Measurements from ENCODE around the gene AMIGO3. TPM values are rescaled to one million over a fixed set of nuclear protein-coding genes. Genes with fewer than 3 reads are reported as not detected.
"Not testable (repeated sequence)": the region's sequence is repeated elsewhere in the genome, so short reads cannot be mapped to it uniquely, and the experiment has no call there.

Gene AMIGO3
- total RNA-seq, 2 donors from 2014 or later = 1.4 to 3.0 TPM

DNA sequence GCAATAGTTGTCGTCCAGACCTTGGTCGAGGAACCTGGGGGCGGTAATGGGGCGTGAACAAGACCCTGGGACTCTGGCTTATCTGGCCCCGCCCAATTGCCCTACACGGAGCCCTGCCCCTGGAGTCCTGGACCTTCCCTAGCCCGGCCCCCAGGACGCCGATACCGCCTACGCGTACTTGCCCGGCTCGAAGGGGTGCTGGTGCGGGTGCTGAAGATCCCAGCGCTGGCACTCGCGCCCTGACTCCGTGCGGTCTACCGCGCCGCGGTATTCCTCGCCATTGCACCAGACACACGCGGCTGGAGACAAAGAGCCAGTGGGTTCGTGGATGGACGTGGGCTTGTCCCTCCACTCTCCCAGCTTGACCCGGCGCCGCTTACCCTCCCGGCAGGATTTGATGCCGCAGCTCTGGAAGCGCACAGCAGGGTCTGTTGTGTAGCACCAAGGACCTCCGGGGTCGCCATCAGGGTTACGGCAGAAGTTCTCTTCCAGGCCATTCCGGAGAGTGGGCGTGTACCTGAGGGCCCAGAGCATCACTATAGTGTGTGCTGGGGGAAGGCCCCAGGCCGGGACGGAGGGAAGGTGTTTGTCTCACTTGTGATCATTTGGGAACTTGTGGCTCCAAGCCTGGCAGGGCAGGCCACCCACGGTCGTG lies 32.6 kb downstream of the AMIGO3 start:
- H3K27me3 ChIP-seq (ENCODE audit: control insufficient read depth, insufficient read depth, low read length, poor library complexity, severe bottlenecking); H3K27ac ChIP-seq (ENCODE audit: low read depth, low read length); H3K9me3 Mint-ChIP-seq; H3K4me1 ChIP-seq (ENCODE audit: control insufficient read depth, insufficient read depth, low read length); H3K9me3 ChIP-seq (ENCODE audit: control insufficient read depth, low read length); H3K27me3 Mint-ChIP-seq (ENCODE audit: insufficient read depth): not testable (repeated sequence)
- Histone ChIP-seq H3K9ac (ENCODE audit: extremely low read depth, low read length, poor library complexity, severe bottlenecking) (peak overlapping the region; percentile 11), H3K4me3 (ENCODE audit: low read length) (peak overlapping the region; percentile 69), H3K36me3 (ENCODE audit: control insufficient read depth, insufficient read depth, low read length) (peaks cover 19% of the 10 kb centered on the region)
- Mint-ChIP-seq H3K4me1 (peaks cover 18% of the 10 kb centered on the region), H3K27ac (peak overlapping the region; percentile 89), H3K36me3 (ENCODE audit: low read depth) (peaks cover 22% of the 10 kb centered on the region), H3K4me3 (peak overlapping the region; percentile 65)
- peak; percentile 96 for DNase-seq
- WGBS, 2 experiments (ENCODE audit: insufficient coverage in 1 of 2, insufficient read length in 1 of 2) = 3 to 12% methylated on average over 22 to 44 of the region's 44 CpGs

DNA sequence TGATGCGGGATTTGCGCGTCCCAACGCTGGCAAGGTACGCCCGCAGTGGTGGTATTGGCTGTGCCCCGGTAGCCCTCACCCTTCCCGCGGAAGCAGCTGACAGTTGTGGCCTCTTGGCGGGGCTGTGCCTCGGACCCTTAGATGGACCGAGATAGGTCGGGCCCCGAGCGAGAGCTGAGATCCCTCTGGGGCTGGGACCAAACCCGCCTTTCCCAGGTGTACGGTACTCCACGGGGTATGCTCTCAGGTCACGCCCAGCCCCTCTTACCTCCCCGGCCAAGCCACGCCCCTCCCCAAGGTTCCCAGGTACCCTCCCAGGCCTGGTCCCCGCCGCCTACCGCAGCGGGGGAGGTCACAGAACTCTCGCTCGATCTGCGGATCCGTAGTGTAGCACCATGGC lies 33.1 kb downstream of the AMIGO3 start:
- peak overlapping the region; percentile 91 for H3K27ac Mint-ChIP-seq
- H3K36me3 ChIP-seq (ENCODE audit: control insufficient read depth, insufficient read depth, low read length) = peaks cover 25% of the 10 kb centered on the region
- H3K4me3 ChIP-seq (ENCODE audit: low read length) = peak overlapping the region; percentile 69
- H3K27me3 Mint-ChIP-seq (ENCODE audit: insufficient read depth); H3K27ac ChIP-seq (ENCODE audit: low read depth, low read length); H3K9ac ChIP-seq (ENCODE audit: extremely low read depth, low read length, poor library complexity, severe bottlenecking); H3K27me3 ChIP-seq (ENCODE audit: control insufficient read depth, insufficient read depth, low read length, poor library complexity, severe bottlenecking); H3K4me1 ChIP-seq (ENCODE audit: control insufficient read depth, insufficient read depth, low read length); H3K9me3 ChIP-seq (ENCODE audit: control insufficient read depth, low read length); H3K9me3 Mint-ChIP-seq: not testable (repeated sequence)
- peaks cover 22% of the 10 kb centered on the region for H3K36me3 Mint-ChIP-seq (ENCODE audit: low read depth)
- H3K4me3 Mint-ChIP-seq = peak overlapping the region; percentile 65
- WGBS, 2 experiments (ENCODE audit: insufficient coverage in 1 of 2, insufficient read length in 1 of 2) = 0 to 3% methylated on average over 6 to 19 of the region's 29 CpGs
- peaks cover 18% of the 10 kb centered on the region for H3K4me1 Mint-ChIP-seq
- peak; percentile 96 for DNase-seq
- TF ChIP-seq, protein P1, sequence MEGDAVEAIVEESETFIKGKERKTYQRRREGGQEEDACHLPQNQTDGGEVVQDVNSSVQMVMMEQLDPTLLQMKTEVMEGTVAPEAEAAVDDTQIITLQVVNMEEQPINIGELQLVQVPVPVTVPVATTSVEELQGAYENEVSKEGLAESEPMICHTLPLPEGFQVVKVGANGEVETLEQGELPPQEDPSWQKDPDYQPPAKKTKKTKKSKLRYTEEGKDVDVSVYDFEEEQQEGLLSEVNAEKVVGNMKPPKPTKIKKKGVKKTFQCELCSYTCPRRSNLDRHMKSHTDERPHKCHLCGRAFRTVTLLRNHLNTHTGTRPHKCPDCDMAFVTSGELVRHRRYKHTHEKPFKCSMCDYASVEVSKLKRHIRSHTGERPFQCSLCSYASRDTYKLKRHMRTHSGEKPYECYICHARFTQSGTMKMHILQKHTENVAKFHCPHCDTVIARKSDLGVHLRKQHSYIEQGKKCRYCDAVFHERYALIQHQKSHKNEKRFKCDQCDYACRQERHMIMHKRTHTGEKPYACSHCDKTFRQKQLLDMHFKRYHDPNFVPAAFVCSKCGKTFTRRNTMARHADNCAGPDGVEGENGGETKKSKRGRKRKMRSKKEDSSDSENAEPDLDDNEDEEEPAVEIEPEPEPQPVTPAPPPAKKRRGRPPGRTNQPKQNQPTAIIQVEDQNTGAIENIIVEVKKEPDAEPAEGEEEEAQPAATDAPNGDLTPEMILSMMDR (conservative IDR thresholded peaks at IDR 0.05) = peak; percentile 30

DNA sequence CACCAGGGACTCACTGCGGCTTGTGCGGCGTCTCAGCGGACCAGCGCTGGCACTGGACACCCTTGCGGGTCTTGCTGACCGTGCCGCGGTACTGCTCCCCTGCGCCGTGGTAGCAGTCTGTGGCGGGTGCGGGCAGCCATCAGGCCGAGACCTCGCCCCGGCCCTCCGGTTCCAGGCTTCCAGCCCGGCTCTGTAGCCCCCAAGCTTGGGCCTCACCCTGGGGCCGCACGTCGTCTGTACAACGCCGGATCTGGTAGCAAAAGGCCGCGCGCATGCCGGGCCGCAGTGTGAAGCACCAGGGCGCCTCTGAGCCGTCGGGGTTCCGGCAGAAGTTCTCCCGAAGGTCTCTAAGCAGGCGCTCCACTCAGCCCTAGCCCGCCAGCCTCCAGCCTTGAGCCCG lies 33.6 kb downstream of the AMIGO3 start:
- Mint-ChIP-seq H3K36me3 (ENCODE audit: low read depth) (peaks cover 22% of the 10 kb centered on the region), H3K4me1 (peaks cover 18% of the 10 kb centered on the region), H3K4me3 (peak overlapping the region; percentile 65)
- not testable (repeated sequence) for H3K27ac Mint-ChIP-seq; H3K9me3 Mint-ChIP-seq; H3K4me1 ChIP-seq (ENCODE audit: control insufficient read depth, insufficient read depth, low read length); H3K9ac ChIP-seq (ENCODE audit: extremely low read depth, low read length, poor library complexity, severe bottlenecking); H3K27me3 Mint-ChIP-seq (ENCODE audit: insufficient read depth); H3K9me3 ChIP-seq (ENCODE audit: control insufficient read depth, low read length); H3K4me3 ChIP-seq (ENCODE audit: low read length); H3K27me3 ChIP-seq (ENCODE audit: control insufficient read depth, insufficient read depth, low read length, poor library complexity, severe bottlenecking); H3K27ac ChIP-seq (ENCODE audit: low read depth, low read length)
- WGBS, 2 experiments (ENCODE audit: insufficient coverage in 1 of 2, insufficient read length in 1 of 2) = 47 to 69% methylated on average over 10 to 33 of the region's 36 CpGs
- H3K36me3 ChIP-seq (ENCODE audit: control insufficient read depth, insufficient read depth, low read length) = peaks cover 30% of the 10 kb centered on the region
- DNase-seq = peak; percentile 66

- H3K36me3 ChIP-seq (ENCODE audit: control insufficient read depth, insufficient read depth, low read length) = peaks cover 37% of the 10 kb centered on the region
- Mint-ChIP-seq H3K36me3 (ENCODE audit: low read depth) (peaks cover 28% of the 10 kb centered on the region), H3K4me1 (peaks cover 16% of the 10 kb centered on the region), H3K4me3 (peak overlapping the region; percentile 65)
- H3K27ac ChIP-seq (ENCODE audit: low read depth, low read length); H3K9ac ChIP-seq (ENCODE audit: extremely low read depth, low read length, poor library complexity, severe bottlenecking); H3K27me3 ChIP-seq (ENCODE audit: control insufficient read depth, insufficient read depth, low read length, poor library complexity, severe bottlenecking); DNase-seq; H3K4me3 ChIP-seq (ENCODE audit: low read length); H3K9me3 Mint-ChIP-seq; H3K9me3 ChIP-seq (ENCODE audit: control insufficient read depth, low read length); H3K27ac Mint-ChIP-seq; H3K27me3 Mint-ChIP-seq (ENCODE audit: insufficient read depth); H3K4me1 ChIP-seq (ENCODE audit: control insufficient read depth, insufficient read depth, low read length): not testable (repeated sequence)
- WGBS, 2 experiments (ENCODE audit: insufficient coverage in 1 of 2, insufficient read length in 1 of 2) = 99 to 100% methylated on average over 1 to 10 of the region's 10 CpGs
Measured at GRCh38 chr3:49685103-49685502, 34.4 kb downstream of the AMIGO3 start.
